AG08395 (cell line): ENCODE measurements around the gene GFER.
"Not testable (repeated sequence)": the region's sequence is repeated elsewhere in the genome, so short reads cannot be mapped to it uniquely, and the experiment has no call there.

Experiments
- DNase-seq: peaks from one replicate; pipeline ENCODE4 v3.0.0; 2012; ENCODE audit warnings: mixed read lengths, low spot score

Gene GFER

DNA sequence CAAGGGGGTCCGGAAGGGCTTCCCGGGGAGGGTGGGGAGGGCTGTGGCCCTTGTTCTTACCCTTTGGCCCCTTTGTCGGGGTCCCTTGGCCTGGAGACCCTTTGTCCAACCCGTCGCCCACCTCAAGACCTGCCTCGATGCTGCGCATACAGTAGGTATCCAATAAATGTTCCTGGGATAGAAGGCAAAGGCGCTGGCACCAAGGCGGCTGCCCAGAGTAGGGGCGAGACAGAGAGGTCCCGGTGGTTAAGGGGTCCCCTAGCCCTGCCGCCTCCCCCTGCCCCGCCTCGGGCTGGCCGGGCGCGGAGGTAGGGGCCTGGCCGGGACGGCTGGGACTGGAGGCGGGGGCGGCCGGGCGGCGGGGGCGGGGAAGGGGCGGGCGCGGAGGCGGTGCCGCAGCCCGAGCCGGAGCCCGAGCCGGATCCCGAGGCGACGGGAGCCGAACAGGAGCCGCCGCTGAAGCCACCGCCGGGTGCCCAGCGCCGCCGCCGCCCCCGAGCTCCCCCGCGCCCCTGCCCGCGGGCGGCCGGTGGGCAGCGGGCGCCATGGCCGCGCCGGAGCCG is 42.5 kb downstream of the GFER start, which contains the start of gene NHERF2:
NHERF2 (plus strand) TSS at position 442 of the 563 bp plus-strand sequence; CDS start at position 546, 104 bp downstream.
- peak; percentile 63 for DNase-seq

DNA sequence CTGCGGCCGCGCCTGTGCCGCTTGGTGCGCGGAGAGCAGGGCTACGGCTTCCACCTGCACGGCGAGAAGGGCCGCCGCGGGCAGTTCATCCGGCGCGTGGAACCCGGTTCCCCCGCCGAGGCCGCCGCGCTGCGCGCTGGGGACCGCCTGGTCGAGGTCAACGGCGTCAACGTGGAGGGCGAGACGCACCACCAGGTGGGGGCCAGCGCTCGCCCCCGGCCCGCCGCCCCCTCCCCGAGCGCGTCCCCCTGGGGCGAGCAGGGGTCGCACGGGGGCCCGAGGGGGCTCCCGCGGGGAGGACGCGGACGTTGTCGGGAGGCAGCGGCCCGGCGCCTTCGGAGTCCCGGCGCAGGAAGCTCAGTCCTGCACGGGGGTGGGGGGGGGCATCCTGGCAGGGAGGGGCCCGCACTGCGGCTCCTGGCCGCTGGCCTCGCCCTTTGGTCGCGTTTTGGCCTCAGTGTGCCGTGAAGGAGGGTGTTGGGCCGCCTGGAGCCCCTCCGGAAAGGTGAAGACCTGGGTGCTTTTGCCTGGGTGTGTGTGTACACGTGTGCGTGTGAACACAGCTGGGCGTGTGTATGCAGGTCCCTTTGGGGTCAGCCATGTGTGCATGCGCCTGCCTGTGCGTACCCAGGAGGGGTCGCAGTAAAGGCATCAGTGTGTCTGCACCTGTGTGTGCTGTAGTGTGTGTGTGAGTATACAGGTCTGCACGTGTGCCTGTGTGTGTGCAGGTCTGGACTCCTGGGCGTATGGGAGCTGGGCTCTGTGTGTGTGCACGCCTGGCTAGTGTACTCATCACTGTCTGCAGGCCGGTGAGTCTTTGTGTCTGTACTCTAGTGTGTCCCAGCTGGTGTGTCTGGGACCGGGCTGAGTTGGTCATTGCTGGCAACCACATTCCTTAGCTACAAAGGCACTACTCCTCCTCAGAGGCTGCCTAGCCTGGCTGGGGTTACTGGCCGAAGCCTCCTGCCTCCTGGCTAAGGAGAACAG is 43.3 kb downstream of the GFER start:
- DNase-seq, result no peak

DNA sequence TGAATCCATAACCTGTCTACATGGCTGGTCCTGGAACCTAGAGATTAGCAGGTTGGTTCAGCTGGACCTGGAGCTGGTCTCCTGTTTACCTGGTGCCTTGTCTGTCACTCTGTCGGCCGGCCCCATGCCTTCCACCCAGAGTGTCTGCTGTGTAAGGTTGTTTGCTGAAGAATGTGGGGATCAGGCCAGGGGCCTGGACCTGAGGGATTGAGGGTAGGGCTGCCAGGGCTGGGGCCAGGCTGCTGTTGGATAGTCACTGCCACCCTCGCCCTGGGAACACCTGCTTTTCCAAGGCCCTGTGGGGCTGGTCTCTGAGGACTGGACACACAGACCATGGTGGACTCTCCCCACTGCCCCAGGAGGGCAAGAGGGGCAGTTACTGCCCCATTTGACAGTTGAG is 44.2 kb downstream of the GFER start:
- no peak for DNase-seq

DNA sequence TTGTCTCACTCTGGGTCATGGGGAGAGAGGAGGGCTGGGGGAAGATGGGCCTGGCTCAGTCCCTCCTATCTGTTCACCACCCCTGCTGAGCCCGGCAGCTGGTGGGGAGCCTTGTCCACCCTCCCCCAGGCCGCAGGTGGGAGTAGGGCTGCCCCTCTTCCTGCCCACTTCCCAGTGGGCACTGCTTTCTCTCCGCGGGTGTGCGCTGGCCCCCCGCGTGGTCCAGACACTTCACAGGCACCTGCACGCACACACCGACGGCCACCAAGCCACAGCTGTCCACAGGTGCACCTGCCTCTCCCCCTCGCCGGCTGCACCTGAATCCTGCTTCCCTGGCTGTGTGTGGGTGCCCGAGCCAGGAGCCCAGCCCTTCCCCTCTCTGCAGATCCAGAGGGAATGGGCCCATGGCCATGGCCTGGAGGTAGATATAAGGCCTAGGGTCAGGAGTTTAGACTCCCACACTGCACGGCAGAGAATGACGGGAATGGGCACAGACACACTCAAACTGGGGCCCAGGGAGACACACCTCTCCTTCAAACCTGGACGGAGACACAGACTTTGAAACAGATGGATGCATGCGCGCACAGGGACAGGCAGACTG is 44.7 kb downstream of the GFER start:
- no peak for DNase-seq

DNA sequence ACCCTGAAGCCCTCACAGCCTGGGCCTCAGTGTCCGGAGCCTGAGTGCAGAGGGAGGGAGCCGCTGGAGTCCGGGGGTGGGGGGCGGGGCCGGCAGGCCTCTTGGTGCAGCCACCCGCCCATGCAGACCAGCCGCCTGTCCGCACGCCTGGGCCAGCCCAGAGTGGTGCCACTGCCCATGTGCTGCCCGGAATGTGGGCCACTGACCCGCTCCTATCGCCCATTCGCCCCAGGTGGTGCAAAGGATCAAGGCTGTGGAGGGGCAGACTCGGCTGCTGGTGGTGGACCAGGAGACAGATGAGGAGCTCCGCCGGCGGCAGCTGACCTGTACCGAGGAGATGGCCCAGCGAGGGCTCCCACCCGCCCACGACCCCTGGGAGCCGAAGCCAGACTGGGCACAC is 45.4 kb downstream of the GFER start:
- DNase-seq, result no peak

DNA sequence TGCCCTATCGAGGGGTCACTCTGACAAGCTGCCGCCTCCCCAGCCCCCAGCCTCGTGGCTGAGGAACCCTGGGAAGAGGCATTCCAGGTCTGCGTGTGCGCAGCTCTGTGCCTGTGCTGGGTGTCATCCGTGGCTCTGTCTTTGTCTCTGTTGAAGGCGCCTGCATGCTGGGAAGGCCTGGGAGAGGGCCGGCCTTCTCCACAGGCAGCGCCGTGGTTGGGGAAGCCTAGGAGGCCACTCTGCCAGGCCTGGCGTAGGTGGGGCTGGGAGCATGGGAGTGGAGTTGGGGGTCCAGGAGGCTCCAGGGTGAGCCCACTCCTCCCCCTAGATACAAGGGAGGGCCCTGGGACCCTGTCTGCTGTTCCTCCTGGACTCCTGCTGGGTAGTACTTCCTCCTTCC is 46.0 kb downstream of the GFER start:
- DNase-seq, result no peak

DNA sequence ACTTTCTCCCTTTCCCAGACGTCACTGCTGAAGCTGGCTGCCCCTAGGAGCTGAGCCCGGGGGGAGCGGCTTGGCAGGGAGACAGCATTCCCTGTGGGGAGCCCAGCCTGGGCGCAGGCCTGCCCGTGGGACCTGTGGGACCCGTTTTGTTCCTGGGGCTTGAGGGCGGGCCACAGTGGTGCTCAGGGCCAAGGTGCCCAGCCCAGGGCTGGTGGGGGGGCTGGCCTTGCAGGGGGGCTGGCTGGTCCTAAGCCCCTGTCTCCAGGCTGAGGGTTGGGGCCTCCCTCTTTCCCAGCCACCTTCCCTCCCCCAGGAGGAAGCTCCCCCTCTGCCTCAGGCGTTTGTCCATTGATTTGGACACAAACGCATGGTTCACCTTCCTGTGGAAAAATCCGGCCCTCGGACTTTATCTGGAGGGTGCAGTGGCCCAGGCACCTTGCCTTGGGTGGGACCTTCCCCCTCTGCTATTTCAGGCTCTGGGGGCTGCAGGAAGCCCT is 47.1 kb downstream of the GFER start:
- DNase-seq, result no peak

DNA sequence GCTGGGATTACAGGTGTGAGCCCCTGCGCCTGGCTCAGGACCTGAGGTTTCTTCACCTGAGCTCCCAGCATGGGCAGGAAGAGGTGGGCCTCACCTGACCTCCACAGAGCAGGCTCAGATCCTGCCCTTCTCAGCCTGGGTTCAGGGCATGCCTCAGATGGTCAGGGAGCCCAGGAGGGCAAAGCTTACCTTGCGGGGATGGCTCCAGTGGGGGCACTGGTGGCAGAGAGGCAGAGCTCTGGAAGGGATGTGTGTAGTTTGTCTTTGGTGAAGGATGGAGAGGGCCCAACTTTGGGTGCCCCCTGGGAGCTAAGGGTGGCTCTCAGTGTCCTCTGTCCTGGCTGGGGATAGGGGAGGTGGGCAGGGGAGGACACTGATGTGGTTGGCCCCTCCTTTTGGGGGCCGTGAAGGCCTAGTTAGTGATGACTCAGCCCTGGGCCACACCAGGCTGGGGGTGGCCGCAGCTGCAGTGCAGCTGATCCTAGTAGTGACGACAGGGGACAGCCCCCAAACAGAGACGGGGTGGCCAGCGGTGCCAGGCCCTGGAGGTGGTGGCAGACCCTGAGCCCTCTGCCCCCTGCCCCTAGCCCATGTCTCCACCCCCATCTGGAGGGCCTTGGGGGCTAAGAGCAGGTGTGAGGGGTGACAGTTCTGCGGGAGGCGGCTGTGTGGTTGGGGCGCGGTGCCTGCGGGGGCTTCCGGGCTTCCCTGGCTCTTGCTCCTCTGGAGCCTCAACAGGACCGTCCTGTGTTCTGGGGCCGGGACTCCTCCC is 48.5 kb downstream of the GFER start:
- DNase-seq, result peak; percentile 48

DNA sequence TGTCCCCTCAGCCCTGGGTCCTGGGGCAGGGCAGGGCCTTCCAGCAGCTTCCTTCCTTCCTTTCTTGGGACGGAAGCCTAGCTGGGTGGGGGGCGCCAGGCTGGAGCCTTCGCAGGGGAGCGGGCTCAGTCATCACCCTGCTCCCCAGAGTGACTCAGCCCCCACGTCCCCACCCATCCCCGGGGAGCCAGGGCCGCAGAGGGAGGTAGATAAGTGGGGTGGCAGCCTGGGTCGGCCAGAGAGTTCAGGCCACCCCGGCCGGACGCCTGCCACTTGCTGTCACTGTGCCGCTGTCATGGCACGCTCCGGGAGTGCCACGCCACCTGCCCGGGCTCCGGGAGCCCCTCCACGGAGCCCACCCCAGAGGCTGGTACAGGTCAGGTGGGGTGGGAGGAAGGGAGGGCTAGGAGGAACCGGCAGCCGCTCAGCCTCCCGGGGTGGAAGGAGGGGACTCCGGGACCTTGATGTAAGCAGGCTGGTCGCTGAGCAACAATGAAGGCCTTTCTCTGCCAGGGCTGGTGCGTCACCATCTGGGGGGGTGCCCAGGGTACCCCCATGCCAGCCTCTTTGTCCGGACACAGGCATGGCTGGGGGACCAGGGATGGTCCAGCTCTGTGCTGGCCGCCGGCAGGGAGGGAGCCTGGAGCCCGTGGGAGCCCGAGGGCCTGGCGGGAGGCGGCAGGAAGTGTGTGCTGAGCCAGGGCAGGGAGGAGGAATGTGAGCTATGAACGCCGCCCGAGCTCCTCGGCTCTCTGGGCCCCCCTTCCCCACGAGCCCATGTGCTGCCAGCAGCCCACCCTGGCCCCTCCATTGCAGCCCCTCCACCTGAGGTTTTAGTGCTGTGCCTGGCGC is 49.3 kb downstream of the GFER start:
- DNase-seq, result peak; percentile 64

DNA sequence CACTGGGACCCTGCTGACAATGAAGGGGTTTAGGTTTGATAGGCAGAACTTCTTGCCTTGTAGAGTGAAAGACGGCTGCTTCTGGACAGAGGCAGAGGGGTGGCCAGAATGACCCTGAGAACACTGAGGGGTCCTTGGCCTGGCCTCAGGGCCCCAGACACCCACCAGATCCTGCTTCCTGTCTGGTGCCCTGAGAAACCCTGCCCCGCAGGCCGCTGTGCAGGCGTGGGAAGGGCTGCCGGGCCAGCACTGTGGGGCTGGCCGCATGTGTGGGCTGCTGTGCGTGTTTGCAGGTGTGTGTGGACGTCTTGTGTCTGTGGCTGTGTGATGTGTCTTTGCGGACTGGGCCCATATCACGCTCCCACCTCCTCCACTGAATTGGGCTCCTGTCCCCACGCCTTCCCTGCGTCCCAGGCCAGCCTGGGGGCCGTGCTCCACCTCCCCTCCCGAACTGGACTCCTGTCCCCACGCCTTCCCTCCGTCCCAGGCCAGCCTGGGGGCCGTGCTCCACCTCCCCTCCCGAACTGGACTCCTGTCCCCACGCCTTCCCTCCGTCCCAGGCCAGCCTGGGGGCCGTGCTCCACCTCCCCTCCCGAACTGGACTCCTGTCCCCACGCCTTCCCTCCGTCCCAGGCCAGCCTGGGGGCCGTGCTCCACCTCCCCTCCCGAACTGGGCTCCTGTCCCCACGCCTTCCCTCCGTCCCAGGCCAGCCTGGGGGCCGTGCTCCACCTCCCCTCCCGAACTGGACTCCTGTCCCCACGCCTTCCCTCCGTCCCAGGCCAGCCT is 50.1 kb downstream of the GFER start:
- not testable (repeated sequence) for DNase-seq

DNA sequence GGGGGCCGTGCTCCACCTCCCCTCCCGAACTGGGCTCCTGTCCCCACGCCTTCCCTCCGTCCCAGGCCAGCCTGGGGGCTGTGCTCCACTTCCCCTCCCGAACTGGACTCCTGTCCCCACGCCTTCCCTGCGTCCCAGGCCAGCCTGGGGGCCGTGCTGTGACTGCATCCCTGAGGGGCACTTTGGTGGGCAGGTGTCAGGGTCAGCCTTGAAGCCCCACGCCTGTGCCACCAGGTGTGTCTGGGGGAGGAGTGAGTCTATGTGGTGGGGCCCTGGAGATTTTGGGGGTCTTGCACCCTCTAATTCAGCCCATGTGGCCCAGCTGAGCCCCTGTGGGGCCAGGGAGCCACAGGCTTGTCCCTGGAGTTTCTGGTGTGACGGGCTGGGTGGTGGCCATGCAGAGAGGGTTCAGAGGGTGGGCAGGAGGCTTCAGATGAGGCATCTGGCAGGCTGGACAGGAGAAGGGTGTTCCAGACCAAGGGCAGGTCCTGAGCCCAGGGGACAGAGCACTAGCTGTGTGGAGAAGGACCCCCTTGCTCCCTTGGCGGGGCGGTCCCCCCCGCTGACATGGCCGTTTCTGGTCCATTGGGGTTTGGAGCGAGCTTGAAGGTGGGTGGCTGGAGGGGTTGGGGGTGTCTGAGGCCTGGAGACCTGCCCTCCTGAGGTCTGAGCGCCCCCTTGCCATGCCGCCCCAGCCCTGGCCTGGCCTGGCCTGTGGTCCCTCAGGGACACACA is 50.9 kb downstream of the GFER start:
- DNase-seq, result no peak

DNA sequence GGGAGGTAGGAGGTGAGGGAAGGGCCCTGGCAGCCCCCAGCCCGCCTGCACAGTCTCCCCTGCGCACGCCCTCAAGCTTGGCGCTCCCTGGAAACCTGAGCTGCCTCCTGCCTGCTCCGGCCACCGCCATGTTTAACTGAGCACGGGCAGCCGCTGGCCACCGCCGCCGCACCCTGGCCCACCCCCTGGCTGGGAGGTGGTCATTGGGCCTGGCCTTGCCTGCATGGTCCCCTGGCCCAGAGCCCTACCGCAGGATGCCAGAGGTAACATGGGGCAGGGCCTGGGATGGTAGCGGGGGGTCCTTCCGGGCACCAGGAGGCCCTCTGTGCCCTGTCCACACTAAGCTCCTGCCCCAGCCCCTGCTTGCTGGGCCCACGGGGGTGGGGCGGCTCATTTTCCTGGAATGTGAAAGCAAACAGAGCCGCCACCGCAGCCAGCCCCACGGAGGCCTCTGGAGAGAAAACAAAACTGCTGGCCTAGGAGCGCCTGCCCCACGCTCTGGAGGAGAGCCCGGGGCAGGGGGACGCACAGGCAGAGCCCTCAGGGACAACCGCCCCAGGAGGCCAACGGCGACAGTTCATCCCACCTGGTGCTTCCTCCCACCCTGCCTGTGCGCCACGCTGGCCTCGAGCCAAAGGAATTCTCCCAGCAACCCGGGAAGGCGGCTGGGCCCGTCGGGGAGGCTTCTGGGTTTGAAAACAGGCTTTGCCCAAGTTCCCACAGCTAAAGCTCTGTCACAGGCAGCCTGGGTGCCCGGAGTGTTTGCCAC is 51.6 kb downstream of the GFER start:
- DNase-seq, result peak; percentile 79

DNA sequence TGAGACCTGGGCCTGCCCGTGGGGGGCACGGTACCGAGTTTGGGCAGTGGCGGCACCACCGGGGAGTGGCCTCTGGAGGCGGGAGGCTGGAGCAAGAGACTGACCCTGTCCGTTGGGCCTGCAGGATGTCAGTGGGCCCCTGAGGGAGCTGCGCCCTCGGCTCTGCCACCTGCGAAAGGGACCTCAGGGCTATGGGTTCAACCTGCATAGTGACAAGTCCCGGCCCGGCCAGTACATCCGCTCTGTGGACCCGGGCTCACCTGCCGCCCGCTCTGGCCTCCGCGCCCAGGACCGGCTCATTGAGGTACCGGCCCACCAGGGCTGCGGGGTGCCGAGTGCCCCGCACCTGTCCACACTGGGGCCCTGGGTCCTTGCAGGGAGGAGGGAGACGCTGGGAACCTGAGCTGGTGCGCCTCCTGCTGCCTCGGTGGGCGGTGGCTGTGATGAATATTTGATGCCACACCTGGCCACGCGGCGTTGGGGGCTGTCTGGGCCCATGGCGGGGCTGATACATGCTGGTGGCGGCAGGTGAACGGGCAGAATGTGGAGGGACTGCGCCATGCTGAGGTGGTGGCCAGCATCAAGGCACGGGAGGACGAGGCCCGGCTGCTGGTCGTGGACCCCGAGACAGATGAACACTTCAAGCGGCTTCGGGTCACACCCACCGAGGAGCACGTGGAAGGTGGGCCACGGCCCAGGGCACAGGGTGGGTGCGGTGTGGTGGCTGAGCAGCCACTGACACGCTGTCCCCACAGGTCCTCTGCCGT is 52.4 kb downstream of the GFER start:
- DNase-seq, result no peak

DNA sequence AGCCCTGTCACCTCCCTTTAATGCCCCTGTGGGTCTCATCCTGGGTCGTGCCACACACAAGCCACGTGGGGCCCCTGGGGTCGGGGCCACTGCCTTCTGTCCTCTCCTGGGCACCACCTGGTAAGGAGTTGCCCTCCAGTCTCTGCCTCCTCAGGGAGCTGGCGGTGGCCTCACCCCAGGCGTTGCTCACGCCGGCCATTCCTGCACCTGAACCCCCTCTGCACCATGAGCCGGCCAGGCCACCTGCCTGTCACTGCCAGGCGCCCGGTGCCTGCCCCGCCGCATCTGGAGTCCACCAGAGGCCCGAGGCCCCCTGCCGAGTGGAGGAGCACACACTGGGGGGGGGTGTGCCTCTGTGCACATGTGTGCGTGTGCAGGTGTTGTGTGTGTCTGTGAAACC is 53.1 kb downstream of the GFER start:
- DNase-seq, result no peak
